H1 (cell line): ENCODE data around the gene CAD. TPM values are rescaled to one million over a fixed set of nuclear protein-coding genes. Genes with fewer than 3 reads are reported as not detected.

ENCODE experiments used
- CTCF ChIA-PET: fragments of 300-600 bp; sonication (Branson Sonifier 250); formaldehyde crosslinking; loops from one replicate; lab custom pipeline; 2021; ENCODE audit not compliant: partially characterized antibody; lab: Charles Lee
- POLR2A ChIA-PET: fragments of 300-600 bp; sonication (Branson Sonifier 250); formaldehyde crosslinking; loops from one replicate; lab custom pipeline; 2021; ENCODE audit warnings: inconsistent platforms; ENCODE audit not compliant: partially characterized antibody; lab: Charles Lee
- DNase-seq, 2 experiments: peaks; one replicate each; pipeline versions ENCODE4 v3.0.0 to v3.0.0-alpha.2; 2010 to 2022; ENCODE audit warnings: low spot score in 2 of 2, low read depth in 1 of 2, mixed read lengths in 1 of 2
- FAIRE-seq: peaks from 2 replicates; lab custom pipeline; 2011; peaks lifted over from hg19 to GRCh38; lab: Jason Lieb, UNC
- H2AFZ ChIP-seq: 2 replicates; pipeline ENCODE4 v1.8.1; 2012; ENCODE audit warnings: low read length, inconsistent platforms
- H2AK5ac ChIP-seq: 2 replicates; pipeline ENCODE4 v1.6.1; 2013; ENCODE audit warnings: low read depth, low read length
- H2BK120ac ChIP-seq: replicated peaks from 2 replicates; pipeline ENCODE3; 2013; ENCODE audit warnings: low read depth, low read length, inconsistent platforms
- H2BK12ac ChIP-seq: 2 replicates; pipeline ENCODE4 v1.6.1; 2013; ENCODE audit warnings: low read depth, low read length
- H2BK15ac ChIP-seq: 2 replicates; pipeline ENCODE4 v1.6.1; 2013; ENCODE audit warnings: low read length
- H2BK20ac ChIP-seq: 2 replicates; pipeline ENCODE4 v1.6.1; 2013; ENCODE audit warnings: low read length
- H2BK5ac ChIP-seq: 2 replicates; pipeline ENCODE4 v1.6.1; 2013; ENCODE audit warnings: low read depth, low read length
- H3K14ac ChIP-seq: 2 replicates; pipeline ENCODE4 v1.6.1; 2013; ENCODE audit warnings: inconsistent platforms; ENCODE audit not compliant: insufficient read length
- H3K18ac ChIP-seq: 2 replicates; pipeline ENCODE4 v1.6.1; 2013; ENCODE audit warnings: low read length; ENCODE audit errors: extremely low read depth
- H3K23ac ChIP-seq: 2 replicates; pipeline ENCODE4 v1.6.1; 2013; ENCODE audit warnings: inconsistent platforms; ENCODE audit not compliant: insufficient read length
- H3K23me2 ChIP-seq: 2 replicates; pipeline ENCODE4 v1.6.1; 2013; ENCODE audit warnings: low read depth, low read length
- H3K27ac ChIP-seq: 2 replicates; pipeline ENCODE4 v1.6.1; 2011; ENCODE audit warnings: low read depth, low read length, inconsistent platforms
- H3K27me3 ChIP-seq, 4 experiments: replicated peaks in 1 of 4; 1 replicate in 1 of 4; 2 replicates in 3 of 4; pipeline versions ENCODE4 v1.6.1 to v1.8.1; 2011 to 2013; ENCODE audit warnings: low read length in 3 of 4, mild to moderate bottlenecking in 3 of 4, inconsistent platforms in 2 of 4, mixed read lengths in 2 of 4, moderate library complexity in 1 of 4; ENCODE audit not compliant: control insufficient read depth in 3 of 4, insufficient read depth in 3 of 4; ENCODE audit errors: extremely low read depth in 1 of 4
- H3K36me3 ChIP-seq, 4 experiments: 2 replicates each; pipeline versions ENCODE4 v1.6.1 to v1.8.1; 2011 to 2013; ENCODE audit warnings: mild to moderate bottlenecking in 4 of 4, low read length in 3 of 4, moderate library complexity in 2 of 4, control low read depth in 1 of 4, inconsistent platforms in 1 of 4; ENCODE audit not compliant: insufficient read depth in 4 of 4, control insufficient read depth in 2 of 4
- H3K4ac ChIP-seq: replicated peaks from 2 replicates; pipeline ENCODE3; 2013; ENCODE audit warnings: low read length, low read depth, mixed read lengths, inconsistent platforms; ENCODE audit not compliant: insufficient read length
- H3K4me1 ChIP-seq, 4 experiments: replicated peaks in 1 of 4; 1 replicate in 1 of 4; 2 replicates in 3 of 4; pipeline versions ENCODE4 v1.6.1 to v1.8.1; 2011 to 2013; ENCODE audit warnings: low read length in 3 of 4, inconsistent platforms in 2 of 4, mixed read lengths in 1 of 4; ENCODE audit not compliant: insufficient read depth in 4 of 4, control insufficient read depth in 3 of 4
- H3K4me2 ChIP-seq, 2 experiments: 2 replicates each; pipeline versions ENCODE4 v1.6.1 to v1.8.1; 2011 to 2013; ENCODE audit warnings: low read depth in 2 of 2, low read length in 2 of 2, control low read depth in 1 of 2, inconsistent platforms in 1 of 2, mild to moderate bottlenecking in 1 of 2; ENCODE audit not compliant: insufficient read depth in 1 of 2
- H3K4me3 ChIP-seq, 4 experiments: fragments of 200-600, 300-600 bp in 1 of 4; sonication (generic), shearing (Covaris generic), sonication (Bioruptor Twin) in 1 of 4; 2 replicates each; pipeline versions ENCODE4 v1.5.1 to v1.8.1; 2011 to 2016; ENCODE audit warnings: low read length in 4 of 4, low read depth in 3 of 4, control low read depth in 2 of 4, inconsistent platforms in 2 of 4, mild to moderate bottlenecking in 2 of 4, mixed read lengths in 1 of 4, moderate library complexity in 1 of 4; ENCODE audit not compliant: insufficient read depth in 2 of 4; ENCODE audit errors: extremely low read depth in 1 of 4
- H3K56ac ChIP-seq: replicated peaks from 2 replicates; pipeline ENCODE3; 2013; ENCODE audit warnings: low read depth, mild to moderate bottlenecking, mixed read lengths, low read length, inconsistent platforms; ENCODE audit not compliant: insufficient read length
- H3K79me1 ChIP-seq: 2 replicates; pipeline ENCODE4 v1.6.1; 2013; ENCODE audit warnings: low read depth, low read length, control low read depth
- H3K79me2 ChIP-seq, 2 experiments: 2 replicates each; pipeline versions ENCODE4 v1.6.1 to v1.8.1; 2012 to 2013; ENCODE audit warnings: low read length in 2 of 2, mild to moderate bottlenecking in 2 of 2, inconsistent platforms in 1 of 2; ENCODE audit not compliant: insufficient read depth in 2 of 2, control insufficient read depth in 1 of 2
- H3K9ac ChIP-seq, 4 experiments: replicated peaks in 1 of 4; 1 replicate in 1 of 4; 2 replicates in 3 of 4; pipeline versions ENCODE4 v1.6.1 to v1.8.1; 2011 to 2013; ENCODE audit warnings: low read depth in 3 of 4, low read length in 3 of 4, control low read depth in 2 of 4, mild to moderate bottlenecking in 2 of 4, moderate library complexity in 2 of 4, inconsistent platforms in 1 of 4; ENCODE audit errors: extremely low read depth in 1 of 4
- H3K9me3 ChIP-seq, 2 experiments: 2 replicates each; pipeline versions ENCODE4 v1.6.1 to v1.8.1; 2012 to 2013; ENCODE audit warnings: mild to moderate bottlenecking in 2 of 2, moderate library complexity in 2 of 2, control low read depth in 1 of 2, inconsistent platforms in 1 of 2, low read depth in 1 of 2, low read length in 1 of 2, mixed read lengths in 1 of 2; ENCODE audit not compliant: insufficient read depth in 2 of 2
- H4K20me1 ChIP-seq, 2 experiments: replicated peaks in 1 of 2; 2 replicates each; pipeline versions ENCODE3 to v1.8.1; 2011 to 2013; ENCODE audit warnings: inconsistent platforms in 2 of 2, low read length in 2 of 2, mild to moderate bottlenecking in 1 of 2; ENCODE audit not compliant: insufficient read depth in 2 of 2, control insufficient read depth in 1 of 2
- H4K5ac ChIP-seq: 2 replicates; pipeline ENCODE4 v1.6.1; 2013; ENCODE audit warnings: low read length, low read depth, mixed read lengths, inconsistent platforms; ENCODE audit not compliant: insufficient read length
- H4K8ac ChIP-seq: 2 replicates; pipeline ENCODE4 v1.8.0; 2013; ENCODE audit warnings: mild to moderate bottlenecking, moderate library complexity, low read length, inconsistent platforms; ENCODE audit not compliant: insufficient read depth; ENCODE audit errors: extremely low read depth
- H4K91ac ChIP-seq: replicated peaks from 2 replicates; pipeline ENCODE3; 2013; ENCODE audit warnings: low read length, mixed read lengths, inconsistent platforms; ENCODE audit not compliant: insufficient read length
- MAFK ChIP-seq: IDR thresholded peaks from 2 replicates; pipeline ENCODE4 v1.6.1; 2012; ENCODE audit warnings: low read depth, mild to moderate bottlenecking, improper control_type of control experiment, low read length
- POLR2AphosphoS5 ChIP-seq: IDR thresholded peaks from 2 replicates; pipeline ENCODE4 v1.6.1; 2011; ENCODE audit warnings: low read depth, low read length
- RBBP5 ChIP-seq: IDR thresholded peaks from 2 replicates; pipeline ENCODE4 v1.7.1; 2012; ENCODE audit warnings: low read depth, mild to moderate bottlenecking, inconsistent platforms, low read length, moderate library complexity, borderline replicate concordance
- SIX5 ChIP-seq: IDR thresholded peaks from 2 replicates; pipeline ENCODE4 v1.6.1; 2011; ENCODE audit warnings: mild to moderate bottlenecking, low read depth, low read length
- SP2 ChIP-seq: IDR thresholded peaks from 2 replicates; pipeline ENCODE4 v1.6.1; 2012; ENCODE audit warnings: mild to moderate bottlenecking, low read length, inconsistent platforms
- WGBS, 2 experiments: shearing (Covaris generic) in 1 of 2; methylation state at CpG; one replicate each; pipeline versions ENCODE4 v1.1.6 to v1.1.7; 2013 to 2015; ENCODE audit warnings: low lambda C conversion rate in 2 of 2, mixed read lengths in 2 of 2, inconsistent platforms in 1 of 2, low coverage in 1 of 2, missing lambda C conversion rate in 1 of 2; ENCODE audit not compliant: insufficient replicate concordance in 2 of 2, insufficient coverage in 1 of 2, insufficient read length in 1 of 2; ENCODE audit errors: extremely low coverage in 1 of 2, missing lambda C conversion rate in 1 of 2; 5-methylcytosine and 5-hydroxymethylcytosine counted together
- polyA plus RNA-seq, 7 experiments: library from polyadenylated mRNA; depleted of rRNA in 3 of 7; stranded (reverse) in 5 of 7; unstranded in 2 of 7; fragments of >200 nt in 5 of 7; fragments of 200-250 nt in 2 of 7; gene quantifications; 1 replicate in 5 of 7; 2 replicates in 1 of 7; 4 replicates in 1 of 7; pipeline versions ENCODE4 v1.2.1 to v1.2.3, GENCODE V29; 2011 to 2013; ENCODE audit warnings: missing spikeins in 2 of 7, mixed read lengths in 2 of 7
- total RNA-seq: library from RNA; stranded (reverse); fragmentation: NEBNext Ultra II Directional; extraction: Animal tissue kit (Norgen Biotek cat#: 25700); gene quantifications from 2 replicates; pipeline ENCODE4 v1.2.1, GENCODE V29; 2021
- TF ChIP-seq, protein P1 (sequence below), 3 experiments: IDR thresholded peaks; 1 replicate in 2 of 3; 2 replicates in 1 of 3; pipeline versions ENCODE4 v1.5.1 to v1.6.1; 2011; ENCODE audit warnings: low read length in 3 of 3, mild to moderate bottlenecking in 3 of 3, inconsistent platforms in 2 of 3, low read depth in 1 of 3, moderate library complexity in 1 of 3; ENCODE audit not compliant: insufficient read depth in 1 of 3; ENCODE audit errors: control extremely low read depth in 1 of 3

CAD gene
- total and polyA plus RNA-seq, 2 of the 8 experiments (the other 6 are each of a cell fraction or from before 2014, with no cell fraction given), result 130 to 146 TPM

DNA sequence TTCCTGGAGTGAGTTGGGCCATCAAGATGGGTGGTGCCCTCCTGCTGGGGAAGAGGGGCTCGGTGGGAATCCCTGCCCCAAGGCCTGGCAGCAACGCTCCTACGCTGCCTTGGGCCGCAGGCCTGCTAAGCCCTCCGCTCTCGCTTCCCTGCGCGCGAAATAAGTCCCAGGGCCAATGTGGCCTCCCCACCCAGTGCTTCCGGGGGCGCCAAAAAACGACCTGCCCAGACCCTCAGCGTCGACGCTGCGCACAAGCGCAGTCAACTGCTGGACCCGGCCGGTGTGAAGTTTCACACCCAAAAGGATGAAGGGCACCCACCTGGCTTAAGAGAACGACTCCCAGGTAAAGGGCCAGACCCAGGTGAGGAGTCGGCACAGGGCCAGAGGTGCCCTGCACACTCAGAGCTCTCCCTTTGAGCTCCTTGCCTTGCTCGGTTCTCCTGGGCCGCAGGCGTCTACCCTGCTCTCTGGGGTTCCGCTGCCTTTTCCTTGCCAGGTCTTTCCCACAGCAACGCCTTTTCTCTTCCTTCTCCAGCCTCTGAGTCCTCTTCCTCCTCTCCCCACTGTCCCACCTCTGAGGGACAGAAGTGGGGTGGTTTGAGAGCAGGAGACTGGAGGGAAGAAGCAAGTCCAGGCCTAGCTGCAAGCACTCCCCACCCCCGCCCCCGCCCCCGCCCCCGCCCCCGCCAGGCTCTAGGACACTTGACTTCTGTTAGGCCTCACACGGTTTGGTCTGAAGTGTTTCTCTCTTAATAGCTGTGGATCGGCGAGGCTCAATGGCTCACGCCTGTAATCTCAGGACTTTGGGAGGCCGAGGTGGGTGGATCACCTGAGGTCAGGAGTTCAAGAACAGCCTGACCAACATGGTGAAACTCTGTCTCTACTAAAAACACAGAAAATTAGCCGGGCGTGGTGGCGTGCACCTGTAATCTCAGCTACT lies 58.3 kb downstream of the CAD start, which contains the start of gene DNAJC5G:
Gene DNAJC5G, plus strand, starts transcription at position 223 of the 940 bp plus-strand sequence. CDS start 1,296 bp downstream, outside the sequence.
- Histone ChIP-seq H3K27me3 (no peaks in the 10 kb centered on the region), H4K8ac (peak within 1 kb of the TSS; percentile 57; the same call in 1 of the 2 replicates), H3K23ac (no peak within 1 kb of the TSS), H3K4me2 (no peak within 1 kb of the TSS), H3K9me3 (no peaks in the 10 kb centered on the region), H3K4ac (no peak within 1 kb of the TSS), H3K36me3 (no peaks in the 10 kb centered on the region), H4K5ac (no peak within 1 kb of the TSS), H3K79me1 (no peaks in the 10 kb centered on the region), H3K18ac (no peak within 1 kb of the TSS), H3K4me3 (no peak within 1 kb of the TSS), H3K4me1 (peaks cover 0 to 5% (median 0%) of the 10 kb centered on the region in 4 experiments; a peak in 2 of 7 replicates), H2BK12ac (no peak within 1 kb of the TSS; the same call in 1 of the 2 replicates), H2AFZ (no peak within 1 kb of the TSS; the same call in 1 of the 2 replicates), H3K56ac (no peak within 1 kb of the TSS), H3K27ac (no peak within 1 kb of the TSS), H3K14ac (no peak within 1 kb of the TSS), H4K91ac (no peak within 1 kb of the TSS), H2BK5ac (no peak within 1 kb of the TSS), H4K20me1 (no peaks in the 10 kb centered on the region), H2BK120ac (no peak within 1 kb of the TSS), H2AK5ac (no peak within 1 kb of the TSS), H2BK15ac (no peak within 1 kb of the TSS; the same call in 1 of the 2 replicates), H2BK20ac (peak within 1 kb of the TSS; percentile 56; the same call in 1 of the 2 replicates), H3K79me2 (no peaks in the 10 kb centered on the region), H3K23me2 (no peaks in the 10 kb centered on the region), H3K9ac (no peak within 1 kb of the TSS; a peak in 1 of 7 replicates)
- POLR2A ChIA-PET, result interaction anchor here (0.6 to 11.9 kb wide), 4 partner anchors 11 to 45 kb away, joined by 3 to 149 read pairs (median 33); partner anchors contain the start of gene SLC30A3
- 91% methylated on average over 33 of the region's 39 CpGs; no CpG with 5 or more reads in 1 of the 2 experiments for WGBS, 2 experiments
- TF ChIP-seq, protein P1, sequence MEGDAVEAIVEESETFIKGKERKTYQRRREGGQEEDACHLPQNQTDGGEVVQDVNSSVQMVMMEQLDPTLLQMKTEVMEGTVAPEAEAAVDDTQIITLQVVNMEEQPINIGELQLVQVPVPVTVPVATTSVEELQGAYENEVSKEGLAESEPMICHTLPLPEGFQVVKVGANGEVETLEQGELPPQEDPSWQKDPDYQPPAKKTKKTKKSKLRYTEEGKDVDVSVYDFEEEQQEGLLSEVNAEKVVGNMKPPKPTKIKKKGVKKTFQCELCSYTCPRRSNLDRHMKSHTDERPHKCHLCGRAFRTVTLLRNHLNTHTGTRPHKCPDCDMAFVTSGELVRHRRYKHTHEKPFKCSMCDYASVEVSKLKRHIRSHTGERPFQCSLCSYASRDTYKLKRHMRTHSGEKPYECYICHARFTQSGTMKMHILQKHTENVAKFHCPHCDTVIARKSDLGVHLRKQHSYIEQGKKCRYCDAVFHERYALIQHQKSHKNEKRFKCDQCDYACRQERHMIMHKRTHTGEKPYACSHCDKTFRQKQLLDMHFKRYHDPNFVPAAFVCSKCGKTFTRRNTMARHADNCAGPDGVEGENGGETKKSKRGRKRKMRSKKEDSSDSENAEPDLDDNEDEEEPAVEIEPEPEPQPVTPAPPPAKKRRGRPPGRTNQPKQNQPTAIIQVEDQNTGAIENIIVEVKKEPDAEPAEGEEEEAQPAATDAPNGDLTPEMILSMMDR (IDR thresholded peaks at IDR 0.05; ENCODE audit: control extremely low read depth in 1 of 3, insufficient read depth in 1 of 3, low read depth in 1 of 3, low read length in 3 of 3), result no peak
- TF ChIP-seq SIX5 (no peak), RBBP5 (no peak), SP2 (no peak), MAFK (no peak), POLR2AphosphoS5 (no peak)
- no peak for FAIRE-seq
- CTCF ChIA-PET, result interaction anchor here (1.0 to 20.2 kb wide), 8 partner anchors 8 to 143 kb away, joined by 3 to 413 read pairs (median 36); partner anchors contain the start of gene SLC30A3
- no peak for DNase-seq
